Right lobe of liver (tissue), 6 donors: ENCODE data around the gene MGAT4C. TPM values are rescaled to one million over a fixed set of nuclear protein-coding genes. Genes with fewer than 3 reads are reported as not detected.

Experiments
- ATAC-seq, 4 donors: fragments of 200-7000 bp; cut with Tn5 transposase; one replicate each; pipeline ENCODE4 v1.9.1; 2020; ENCODE audit warnings: mild to moderate bottlenecking in 4 of 4, moderate library complexity in 4 of 4
- DNase-seq, 3 donors: peaks; one replicate each; pipeline ENCODE4 v3.0.0-alpha.2; 2020
- H3K27ac ChIP-seq, 3 donors: fragments of 200-600 bp; one replicate each; pipeline ENCODE4 v1.8.0; 2022
- H3K27me3 ChIP-seq, 2 donors: fragments of 200-600 bp; one replicate each; pipeline ENCODE4 v1.8.0; 2022
- H3K36me3 ChIP-seq, 4 donors: fragments of 200-600 bp; sonication (generic) in 1 of 4; one replicate each; pipeline versions ENCODE4 v1.5.1 to v1.8.0; 2017 to 2022; ENCODE audit warnings: control low read depth in 1 of 4
- H3K4me1 ChIP-seq, 4 donors: fragments of 200-600 bp; sonication (generic) in 1 of 4; one replicate each; pipeline versions ENCODE4 v1.5.1 to v1.8.0; 2017 to 2022; ENCODE audit warnings: control low read depth in 1 of 4
- H3K4me3 ChIP-seq, 3 donors: fragments of 200-600 bp; one replicate each; pipeline ENCODE4 v1.8.0; 2022
- H3K9me3 ChIP-seq, 4 donors: fragments of 200-600 bp; sonication (generic) in 1 of 4; one replicate each; pipeline versions ENCODE4 v1.5.1 to v1.8.0; 2017 to 2022; ENCODE audit warnings: control low read depth in 1 of 4
- POLR2A ChIP-seq: fragments of 450-650 bp; IDR thresholded peaks from one replicate; pipeline ENCODE4 v1.6.1; 2017; ENCODE audit warnings: antibody characterized with exemption, mild to moderate bottlenecking
- WGBS: methylation state at CpG from one replicate; pipeline ENCODE4 v1.1.6; 2018; ENCODE audit warnings: low coverage, low lambda C conversion rate; ENCODE audit not compliant: insufficient coverage; ENCODE audit errors: missing lambda C conversion rate; 5-methylcytosine and 5-hydroxymethylcytosine counted together
- intact Hi-C, 2 donors: fragments of 100-400 bp; cut with DNase I; formaldehyde crosslinking; loops; one replicate each; pipeline versions ENCODE4 v1.11.2 to v1.14.1; 2022
- total RNA-seq, 6 experiments: library from RNA; depleted of rRNA in 2 of 6; stranded (reverse); fragments of >200 nt in 2 of 6; fragmentation: NEBNext Ultra II Directional in 3 of 6; extraction: Animal tissue kit (Norgen Biotek cat#: 25700) in 3 of 6; gene quantifications; one replicate each; pipeline versions ENCODE4 v1.1.0 to v1.2.4, GENCODE V29; 2016 to 2023
- TF ChIP-seq, protein P1 (sequence below), 4 donors: fragments of 200-600 bp in 3 of 4; fragments of 450-650 bp in 1 of 4; IDR thresholded peaks; one replicate each; pipeline versions ENCODE4 v1.5.1 to v1.8.0; 2016 to 2022; ENCODE audit warnings: antibody characterized with exemption in 4 of 4, mild to moderate bottlenecking in 2 of 4
- donor health status: DM: no; HTN: yes; CAD: no.
- donor health status: DM: no; HTN: no; CAD: no.
- donor health status: DM: no; HTN: no; CAD: no.
- donor health status: DM: no; HTN: yes; CAD: no.
- donor health status: DM: no; HTN: yes; CAD: no.

The MGAT4C gene
- total RNA-seq, 6 experiments from 2014 or later, result 0.06 to 0.55 (median 0.07) TPM; not detected in 1

DNA sequence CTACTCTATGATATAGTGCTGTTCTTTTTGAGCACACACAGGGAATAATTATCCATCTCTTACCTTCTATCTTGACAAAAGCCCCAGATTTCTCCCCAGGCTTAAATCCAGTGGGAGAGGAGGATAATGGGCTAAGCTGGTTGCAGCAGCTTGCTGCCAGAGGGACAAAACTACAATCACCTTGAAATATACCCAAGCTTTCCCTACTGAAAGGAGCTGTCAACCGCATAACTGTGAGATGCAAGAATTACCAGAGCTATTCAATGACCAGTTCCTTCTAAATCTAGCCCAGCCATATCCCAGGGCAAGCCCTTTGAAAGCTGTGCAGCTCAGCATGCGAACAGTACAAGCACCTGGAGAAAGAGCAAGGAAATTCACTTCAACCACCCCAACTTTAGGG, 943 bp upstream of the MGAT4C start:
- no peaks in the 10 kb centered on the region for H3K36me3 ChIP-seq
- no peak overlapping the region for H3K27ac ChIP-seq
- no peaks in the 10 kb centered on the region for H3K4me1 ChIP-seq
- DNase-seq (no peak), ATAC-seq (no peak)
- H3K4me3 ChIP-seq, result no peak overlapping the region
- intact Hi-C loops, result no loop called here
- H3K9me3 ChIP-seq, result no peaks in the 10 kb centered on the region
- TF ChIP-seq, protein P1, sequence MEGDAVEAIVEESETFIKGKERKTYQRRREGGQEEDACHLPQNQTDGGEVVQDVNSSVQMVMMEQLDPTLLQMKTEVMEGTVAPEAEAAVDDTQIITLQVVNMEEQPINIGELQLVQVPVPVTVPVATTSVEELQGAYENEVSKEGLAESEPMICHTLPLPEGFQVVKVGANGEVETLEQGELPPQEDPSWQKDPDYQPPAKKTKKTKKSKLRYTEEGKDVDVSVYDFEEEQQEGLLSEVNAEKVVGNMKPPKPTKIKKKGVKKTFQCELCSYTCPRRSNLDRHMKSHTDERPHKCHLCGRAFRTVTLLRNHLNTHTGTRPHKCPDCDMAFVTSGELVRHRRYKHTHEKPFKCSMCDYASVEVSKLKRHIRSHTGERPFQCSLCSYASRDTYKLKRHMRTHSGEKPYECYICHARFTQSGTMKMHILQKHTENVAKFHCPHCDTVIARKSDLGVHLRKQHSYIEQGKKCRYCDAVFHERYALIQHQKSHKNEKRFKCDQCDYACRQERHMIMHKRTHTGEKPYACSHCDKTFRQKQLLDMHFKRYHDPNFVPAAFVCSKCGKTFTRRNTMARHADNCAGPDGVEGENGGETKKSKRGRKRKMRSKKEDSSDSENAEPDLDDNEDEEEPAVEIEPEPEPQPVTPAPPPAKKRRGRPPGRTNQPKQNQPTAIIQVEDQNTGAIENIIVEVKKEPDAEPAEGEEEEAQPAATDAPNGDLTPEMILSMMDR (IDR thresholded peaks at IDR 0.05), result no peak
- no peak for TF ChIP-seq POLR2A
- H3K27me3 ChIP-seq, result no peaks in the 10 kb centered on the region
- WGBS, result 33% methylated on average over 2 of the region's 2 CpGs

DNA sequence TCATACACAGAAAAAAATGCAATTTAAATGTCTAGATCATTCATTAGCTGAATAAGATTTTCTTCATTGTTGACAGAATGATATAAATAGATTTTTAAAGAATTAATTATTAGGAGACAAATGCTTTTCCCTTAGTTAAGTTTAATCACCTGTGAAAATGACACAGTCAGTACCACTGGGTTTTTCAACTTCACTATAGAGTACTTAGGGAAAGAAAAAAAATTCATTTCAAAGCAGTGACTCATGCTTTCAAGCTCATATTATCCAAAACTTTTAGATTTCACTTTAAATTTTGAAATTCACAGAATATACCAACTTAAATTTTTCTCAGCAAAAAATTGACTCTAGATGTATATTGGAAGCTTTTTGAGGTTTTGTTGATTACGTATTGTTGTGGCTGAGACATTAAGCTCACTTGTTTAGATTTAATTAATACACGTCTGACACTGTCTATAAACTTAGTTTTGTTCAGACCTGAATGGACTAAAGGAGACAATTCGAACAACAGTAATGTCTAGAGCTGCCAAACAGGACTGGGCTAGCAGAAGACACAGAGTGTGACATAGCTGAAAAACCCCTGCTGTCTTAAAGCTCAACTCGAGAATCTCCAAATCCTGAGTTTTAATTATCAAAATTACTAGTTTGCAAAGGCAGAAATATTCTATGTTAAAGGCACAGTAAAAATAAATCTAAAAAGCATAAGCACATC, 1.6 kb downstream of the MGAT4C start:
- Histone ChIP-seq H3K4me1 (no peaks in the 10 kb centered on the region), H3K4me3 (no peak overlapping the region), H3K27ac (no peak overlapping the region), H3K27me3 (no peaks in the 10 kb centered on the region), H3K9me3 (no peaks in the 10 kb centered on the region), H3K36me3 (no peaks in the 10 kb centered on the region)
- intact Hi-C loops, result no loop called here
- 23% methylated on average over 4 of the region's 4 CpGs for WGBS
- TF ChIP-seq, protein P1 (IDR thresholded peaks at IDR 0.05), result no peak
- no peak for TF ChIP-seq POLR2A
- ATAC-seq (no peak), DNase-seq (no peak)

- TF ChIP-seq POLR2A, result no peak
- TF ChIP-seq, protein P1 (IDR thresholded peaks at IDR 0.05), result no peak
- no peak for DNase-seq
- H3K27me3 ChIP-seq, result no peaks in the 10 kb centered on the region
- no peak overlapping the region for H3K4me3 ChIP-seq
- intact Hi-C loops, result no loop called here
- no peak overlapping the region for H3K27ac ChIP-seq
- H3K36me3 ChIP-seq, result no peaks in the 10 kb centered on the region
- no peaks in the 10 kb centered on the region for H3K9me3 ChIP-seq
- H3K4me1 ChIP-seq, result no peaks in the 10 kb centered on the region
- ATAC-seq, result no peak
Measured at GRCh38 chr12:86249851-86250250, 6.3 kb downstream of the MGAT4C start.

DNA sequence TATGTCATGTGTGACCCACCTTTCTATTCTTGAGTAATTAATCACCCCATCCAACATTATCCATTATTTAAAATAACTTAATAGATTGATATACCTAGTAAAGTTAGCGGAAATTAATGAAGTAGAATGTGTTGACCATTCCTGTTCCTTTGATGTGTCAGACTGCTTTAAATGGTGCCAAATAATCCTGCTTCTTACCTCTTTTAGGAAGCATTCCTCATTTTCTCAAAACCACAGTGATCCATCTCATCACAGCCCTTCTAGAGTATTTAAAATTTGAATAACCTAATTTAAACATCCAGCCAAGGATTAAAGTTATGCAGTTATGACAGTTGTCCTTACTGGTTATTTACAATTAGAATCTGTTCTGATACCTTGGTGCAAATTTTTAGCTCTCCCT, 6.9 kb downstream of the MGAT4C start:
- ATAC-seq (no peak), DNase-seq (no peak)
- no peak overlapping the region for H3K27ac ChIP-seq
- no peaks in the 10 kb centered on the region for H3K36me3 ChIP-seq
- no peak overlapping the region for H3K4me3 ChIP-seq
- no peaks in the 10 kb centered on the region for H3K27me3 ChIP-seq
- TF ChIP-seq POLR2A, result no peak
- TF ChIP-seq, protein P1 (IDR thresholded peaks at IDR 0.05), result no peak
- intact Hi-C loops, result no loop called here
- H3K4me1 ChIP-seq, result no peaks in the 10 kb centered on the region
- no peaks in the 10 kb centered on the region for H3K9me3 ChIP-seq
- WGBS, result 54% methylated on average over 1 of the region's 1 CpG

GRCh38 chr12:86247871-86248270, 8.3 kb downstream of the MGAT4C start:
- ATAC-seq (no peak), DNase-seq (no peak)

More at GRCh38 chr12:86247871-86248270, 8.3 kb downstream of the MGAT4C start:
- Histone ChIP-seq H3K4me1 (no peaks in the 10 kb centered on the region), H3K4me3 (no peak overlapping the region), H3K27me3 (no peaks in the 10 kb centered on the region), H3K27ac (no peak overlapping the region), H3K9me3 (no peaks in the 10 kb centered on the region), H3K36me3 (no peaks in the 10 kb centered on the region)
- intact Hi-C loops, result no loop called here
- TF ChIP-seq, protein P1 (IDR thresholded peaks at IDR 0.05), result no peak
- no peak for TF ChIP-seq POLR2A
